ENCODE data around the gene CATSPERE.

Gene CATSPERE

DNA sequence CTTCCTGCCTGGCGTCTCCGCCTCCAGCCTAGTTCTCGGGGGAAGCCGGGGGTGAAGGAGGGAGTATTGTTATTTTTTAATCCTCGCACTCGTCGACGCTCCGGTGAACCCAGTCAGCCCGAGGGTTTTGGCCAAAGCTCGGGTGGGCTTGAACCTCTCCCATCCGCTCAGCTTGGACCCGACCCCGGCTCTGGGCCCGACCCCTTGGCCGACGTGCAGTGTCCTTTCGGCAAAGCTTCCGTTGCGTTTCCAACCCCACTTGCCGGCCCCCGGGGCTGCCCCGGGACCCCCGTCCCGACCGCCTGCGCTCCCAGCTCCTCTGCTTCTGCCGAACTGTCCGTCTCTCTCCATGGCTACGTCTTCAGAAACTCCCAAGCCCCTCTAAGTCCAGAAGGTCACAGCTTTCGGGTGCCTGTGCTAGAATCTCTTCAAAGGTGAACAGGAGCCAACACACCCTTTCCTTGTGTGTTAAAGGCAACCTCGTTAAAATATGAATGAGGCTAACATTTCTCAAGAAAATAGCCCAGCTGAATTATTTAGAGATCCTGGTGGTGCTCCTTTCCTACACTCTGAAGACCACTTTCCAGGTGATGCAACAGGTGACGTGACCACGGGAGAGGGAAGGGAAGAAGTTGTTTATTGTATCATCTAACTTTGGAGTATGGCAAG is 192.5 kb downstream of the CATSPERE start:
- H3K9me3 ChIP-seq: no peaks in the 10 kb centered on the region
- peaks cover 26 to 32% of the 10 kb centered on the region in 2 experiments for H3K4me1 ChIP-seq (ENCODE audit: control insufficient read depth in 1 of 2, insufficient read depth in 1 of 2, low read depth in 1 of 2, low read length in 1 of 2)
- peak overlapping the region; percentile 78 to 91 for H3K4me3 ChIP-seq (ENCODE audit: low read depth in 1 of 2, low read length in 1 of 2)
- no peaks in the 10 kb centered on the region for H3K27me3 ChIP-seq
- peak overlapping the region; percentile 93 for H3K27ac ChIP-seq
- no peaks in the 10 kb centered on the region for H3K36me3 ChIP-seq
- TF ChIP-seq, protein P1, sequence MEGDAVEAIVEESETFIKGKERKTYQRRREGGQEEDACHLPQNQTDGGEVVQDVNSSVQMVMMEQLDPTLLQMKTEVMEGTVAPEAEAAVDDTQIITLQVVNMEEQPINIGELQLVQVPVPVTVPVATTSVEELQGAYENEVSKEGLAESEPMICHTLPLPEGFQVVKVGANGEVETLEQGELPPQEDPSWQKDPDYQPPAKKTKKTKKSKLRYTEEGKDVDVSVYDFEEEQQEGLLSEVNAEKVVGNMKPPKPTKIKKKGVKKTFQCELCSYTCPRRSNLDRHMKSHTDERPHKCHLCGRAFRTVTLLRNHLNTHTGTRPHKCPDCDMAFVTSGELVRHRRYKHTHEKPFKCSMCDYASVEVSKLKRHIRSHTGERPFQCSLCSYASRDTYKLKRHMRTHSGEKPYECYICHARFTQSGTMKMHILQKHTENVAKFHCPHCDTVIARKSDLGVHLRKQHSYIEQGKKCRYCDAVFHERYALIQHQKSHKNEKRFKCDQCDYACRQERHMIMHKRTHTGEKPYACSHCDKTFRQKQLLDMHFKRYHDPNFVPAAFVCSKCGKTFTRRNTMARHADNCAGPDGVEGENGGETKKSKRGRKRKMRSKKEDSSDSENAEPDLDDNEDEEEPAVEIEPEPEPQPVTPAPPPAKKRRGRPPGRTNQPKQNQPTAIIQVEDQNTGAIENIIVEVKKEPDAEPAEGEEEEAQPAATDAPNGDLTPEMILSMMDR (IDR thresholded peaks at IDR 0.05): no peak

DNA sequence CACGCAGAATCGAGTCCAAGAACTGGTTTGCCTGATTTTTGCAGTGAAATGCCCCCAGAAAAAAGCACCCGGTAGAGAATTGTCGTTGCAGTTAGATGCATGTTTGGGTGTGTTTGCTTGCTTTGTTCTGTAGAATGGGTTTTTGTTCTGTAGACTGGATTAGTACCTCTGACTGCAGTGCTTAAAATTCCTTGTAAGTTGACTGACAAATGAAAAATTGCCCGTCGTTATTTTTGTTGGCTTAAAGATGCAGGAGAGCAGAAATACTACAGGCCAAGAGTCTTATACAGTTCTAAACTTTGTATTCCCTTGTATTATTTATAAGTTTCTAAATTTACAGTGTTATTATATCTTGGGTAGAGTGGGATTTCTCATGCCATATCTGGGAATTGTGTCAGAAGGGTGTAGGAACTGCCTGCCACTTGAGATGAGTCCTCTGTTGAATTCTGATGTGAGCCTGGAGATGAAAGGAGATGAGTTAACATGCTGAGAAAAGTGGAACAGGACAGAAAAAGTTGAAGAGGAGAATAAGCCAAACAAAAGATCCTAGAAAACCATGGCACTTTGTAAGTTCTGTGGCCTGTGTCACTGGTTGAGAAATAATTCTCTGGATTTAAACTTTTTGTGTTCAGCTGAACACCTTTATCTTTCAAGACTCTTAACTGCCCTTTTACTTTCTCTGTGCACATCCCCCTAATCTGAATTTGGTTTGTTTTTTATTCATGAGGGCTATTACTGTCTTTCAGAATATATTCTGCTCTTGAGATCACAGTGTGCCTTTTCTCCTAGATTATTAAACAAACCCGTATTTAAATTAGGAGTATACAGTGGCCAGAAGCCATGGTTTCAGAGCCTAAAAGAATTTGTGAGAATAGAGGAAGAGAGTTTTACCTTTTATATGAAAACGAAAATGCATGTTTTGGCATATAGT is 193.3 kb downstream of the CATSPERE start:
- H3K27me3 ChIP-seq: no peaks in the 10 kb centered on the region
- H3K4me1 ChIP-seq (ENCODE audit: control insufficient read depth in 1 of 2, insufficient read depth in 1 of 2, low read depth in 1 of 2, low read length in 1 of 2): peaks cover 26 to 32% of the 10 kb centered on the region in 2 experiments
- no peaks in the 10 kb centered on the region for H3K9me3 ChIP-seq
- H3K27ac ChIP-seq: peak overlapping the region; percentile 93
- H3K36me3 ChIP-seq: no peaks in the 10 kb centered on the region
- H3K4me3 ChIP-seq (ENCODE audit: low read depth in 1 of 2, low read length in 1 of 2): peak overlapping the region; percentile 78 to 91
- TF ChIP-seq, protein P1 (IDR thresholded peaks at IDR 0.05): no peak

GRCh38 chr1:244655186-244655585 is 194.1 kb downstream of the CATSPERE start:
- no peaks in the 10 kb centered on the region for H3K27me3 ChIP-seq
- H3K4me1 ChIP-seq (ENCODE audit: control insufficient read depth in 1 of 2, insufficient read depth in 1 of 2, low read depth in 1 of 2, low read length in 1 of 2): peaks cover 26 to 32% of the 10 kb centered on the region in 2 experiments
- H3K27ac ChIP-seq: no peak overlapping the region
- TF ChIP-seq, protein P1 (IDR thresholded peaks at IDR 0.05): no peak
- no peaks in the 10 kb centered on the region for H3K9me3 ChIP-seq
- no peak overlapping the region for H3K4me3 ChIP-seq (ENCODE audit: low read depth in 1 of 2, low read length in 1 of 2)
- no peaks in the 10 kb centered on the region for H3K36me3 ChIP-seq

- no peaks in the 10 kb centered on the region for H3K27me3 ChIP-seq
- no peaks in the 10 kb centered on the region for H3K36me3 ChIP-seq
- no peaks in the 10 kb centered on the region for H3K9me3 ChIP-seq
- TF ChIP-seq, protein P1 (IDR thresholded peaks at IDR 0.05): no peak
- no peak overlapping the region for H3K27ac ChIP-seq
- peaks cover 20 to 26% of the 10 kb centered on the region in 2 experiments for H3K4me1 ChIP-seq (ENCODE audit: control insufficient read depth in 1 of 2, insufficient read depth in 1 of 2, low read depth in 1 of 2, low read length in 1 of 2)
- no peak overlapping the region for H3K4me3 ChIP-seq (ENCODE audit: low read depth in 1 of 2, low read length in 1 of 2)
Observed at GRCh38 chr1:244657421-244657820, 196.3 kb downstream of the CATSPERE start.

DNA sequence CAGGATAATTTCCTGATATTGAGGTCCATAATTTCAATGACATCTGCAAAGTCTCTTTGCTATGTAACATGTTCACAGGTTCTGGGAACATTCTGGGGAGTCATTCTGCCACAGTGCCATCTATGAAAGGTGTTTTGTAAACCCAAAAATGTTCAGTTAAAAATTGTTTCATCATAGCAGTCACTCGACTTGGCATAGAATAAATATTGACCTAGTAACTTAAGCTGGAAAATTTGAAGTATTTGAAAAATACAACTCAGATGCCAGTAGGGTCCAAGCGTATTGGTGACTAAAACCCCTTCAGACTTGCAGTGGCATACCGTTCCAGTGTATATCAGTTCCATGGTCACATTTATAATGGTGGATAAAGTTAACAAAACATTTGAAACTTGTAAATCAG is 198.6 kb downstream of the CATSPERE start:
- Histone ChIP-seq H3K9me3 (no peaks in the 10 kb centered on the region), H3K4me1 (ENCODE audit: control insufficient read depth in 1 of 2, insufficient read depth in 1 of 2, low read depth in 1 of 2, low read length in 1 of 2) (peaks cover 5 to 12% of the 10 kb centered on the region in 2 experiments), H3K27ac (no peak overlapping the region), H3K27me3 (no peaks in the 10 kb centered on the region), H3K4me3 (ENCODE audit: low read depth in 1 of 2, low read length in 1 of 2) (no peak overlapping the region), H3K36me3 (no peaks in the 10 kb centered on the region)
- TF ChIP-seq, protein P1 (IDR thresholded peaks at IDR 0.05): no peak
